Measurements from ENCODE around the gene CHD1. TPM values are rescaled to one million over a fixed set of nuclear protein-coding genes. Genes with fewer than 3 reads are reported as not detected.

Gene CHD1
- total RNA-seq, 1 experiment from 2014 or later: 52.5 TPM

DNA sequence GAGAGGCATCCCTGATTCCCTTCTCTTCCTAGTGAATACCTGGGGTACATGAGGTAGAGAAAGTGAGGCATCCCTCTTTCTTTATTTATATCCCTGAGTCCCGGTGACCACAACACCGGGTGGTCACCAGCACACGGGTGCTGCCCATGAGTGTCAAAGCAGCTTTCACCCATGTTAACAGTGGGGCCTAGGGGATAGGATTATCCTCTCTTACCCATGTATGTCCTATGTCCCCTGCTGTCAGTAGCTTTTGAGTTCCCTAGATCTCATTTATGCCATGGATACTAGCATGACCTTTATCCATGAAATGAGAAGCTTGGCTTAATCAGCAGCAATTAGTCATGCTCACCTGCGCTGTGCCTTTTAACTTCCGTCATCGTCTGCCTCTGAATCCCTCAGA is 83.9 kb downstream of the CHD1 start:
- ChIA-PET POLR2A (no interaction called here), CTCF (no interaction called here)
- DNase-seq: no peak
- TF ChIP-seq, protein P1, sequence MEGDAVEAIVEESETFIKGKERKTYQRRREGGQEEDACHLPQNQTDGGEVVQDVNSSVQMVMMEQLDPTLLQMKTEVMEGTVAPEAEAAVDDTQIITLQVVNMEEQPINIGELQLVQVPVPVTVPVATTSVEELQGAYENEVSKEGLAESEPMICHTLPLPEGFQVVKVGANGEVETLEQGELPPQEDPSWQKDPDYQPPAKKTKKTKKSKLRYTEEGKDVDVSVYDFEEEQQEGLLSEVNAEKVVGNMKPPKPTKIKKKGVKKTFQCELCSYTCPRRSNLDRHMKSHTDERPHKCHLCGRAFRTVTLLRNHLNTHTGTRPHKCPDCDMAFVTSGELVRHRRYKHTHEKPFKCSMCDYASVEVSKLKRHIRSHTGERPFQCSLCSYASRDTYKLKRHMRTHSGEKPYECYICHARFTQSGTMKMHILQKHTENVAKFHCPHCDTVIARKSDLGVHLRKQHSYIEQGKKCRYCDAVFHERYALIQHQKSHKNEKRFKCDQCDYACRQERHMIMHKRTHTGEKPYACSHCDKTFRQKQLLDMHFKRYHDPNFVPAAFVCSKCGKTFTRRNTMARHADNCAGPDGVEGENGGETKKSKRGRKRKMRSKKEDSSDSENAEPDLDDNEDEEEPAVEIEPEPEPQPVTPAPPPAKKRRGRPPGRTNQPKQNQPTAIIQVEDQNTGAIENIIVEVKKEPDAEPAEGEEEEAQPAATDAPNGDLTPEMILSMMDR (IDR thresholded peaks at IDR 0.05; ENCODE audit: insufficient read depth in 1 of 2, low read depth in 1 of 2, low read length in 1 of 2, severe bottlenecking in 1 of 2, unreplicated experiment in 1 of 2): no peak
- Histone ChIP-seq H3K36me3 (ENCODE audit: control insufficient read depth, insufficient read depth, low read length) (no peaks in the 10 kb centered on the region), H3K4me1 (peaks cover 24% of the 10 kb centered on the region), H3K4me3 (ENCODE audit: low read depth, low read length) (no peak overlapping the region), H3K27me3 (replicated peaks; ENCODE audit: control insufficient read depth, insufficient read depth, low read length) (no peaks in the 10 kb centered on the region), H3K9me3 (peaks cover 9% of the 10 kb centered on the region)
- H3K4me3 Mint-ChIP-seq (ENCODE audit: unreplicated experiment): no peak overlapping the region
- no peak overlapping the region for H3K27ac Mint-ChIP-seq (ENCODE audit: unreplicated experiment)
- H3K27me3 Mint-ChIP-seq (ENCODE audit: insufficient read depth, unreplicated experiment): no peaks in the 10 kb centered on the region
- peaks cover 7% of the 10 kb centered on the region for H3K36me3 Mint-ChIP-seq (ENCODE audit: insufficient read depth, unreplicated experiment)
- intact Hi-C loops (cut with micrococcal nuclease; ENCODE audit: unreplicated experiment): no loop called here
- no peaks in the 10 kb centered on the region for H3K9me3 Mint-ChIP-seq (ENCODE audit: unreplicated experiment)
- BruUV-seq (replicated peaks): no TSS peak
- H3K4me1 Mint-ChIP-seq (ENCODE audit: low read depth, unreplicated experiment): peaks cover 17% of the 10 kb centered on the region

DNA sequence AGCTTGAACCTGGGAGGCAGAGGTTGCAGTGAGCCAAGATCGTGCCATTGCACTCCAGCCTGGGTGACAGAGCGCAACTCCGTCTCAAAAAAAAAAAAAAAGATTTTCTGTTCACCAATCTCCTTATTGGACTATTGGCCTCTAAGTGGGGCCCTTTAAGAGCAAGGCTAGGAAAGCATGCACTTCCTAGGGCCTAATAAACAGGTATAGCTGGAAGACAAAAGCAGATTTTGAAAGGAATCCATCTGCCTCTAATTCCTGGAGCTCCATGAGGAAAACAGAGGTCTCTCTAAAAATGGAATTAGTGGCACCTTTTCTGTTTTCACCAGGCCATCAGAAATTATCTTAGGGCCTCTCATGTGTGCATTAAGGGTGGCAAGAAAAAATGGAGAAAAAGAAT is 85.3 kb downstream of the CHD1 start:
- intact Hi-C loops (cut with micrococcal nuclease; ENCODE audit: unreplicated experiment): no loop called here
- no peaks in the 10 kb centered on the region for H3K9me3 Mint-ChIP-seq (ENCODE audit: unreplicated experiment)
- CTCF ChIA-PET: interaction anchor here (0.7 kb wide), 1 partner anchor 750 kb away, joined by 3 read pairs; no protein-coding TSS in a partner anchor

DNA sequence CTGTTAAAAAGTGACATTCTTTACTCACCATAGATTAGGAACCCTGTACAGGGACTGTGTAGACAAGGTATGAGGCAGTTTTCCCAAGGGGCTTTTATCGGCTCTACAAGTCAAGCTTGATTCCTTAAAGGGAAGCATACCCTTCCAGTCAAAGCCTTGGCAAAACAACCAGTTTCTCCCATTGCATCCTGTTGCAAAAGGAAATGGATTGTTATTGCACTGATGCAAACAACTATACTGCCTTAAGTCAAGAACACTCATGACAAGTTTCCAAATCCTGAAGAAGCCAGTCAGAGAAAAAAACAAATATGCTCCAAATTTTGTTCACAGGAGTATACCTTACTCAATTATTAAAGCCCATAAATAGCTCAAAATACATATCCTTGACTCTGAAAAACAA is 87.9 kb downstream of the CHD1 start:
- Histone ChIP-seq H3K27me3 (replicated peaks; ENCODE audit: control insufficient read depth, insufficient read depth, low read length) (no peaks in the 10 kb centered on the region), H3K9me3 (peaks cover 9% of the 10 kb centered on the region), H3K36me3 (ENCODE audit: control insufficient read depth, insufficient read depth, low read length) (no peaks in the 10 kb centered on the region), H3K4me3 (ENCODE audit: low read depth, low read length) (no peak overlapping the region), H3K4me1 (0 out of 2 replicates have a peak, but pooled peaks cover 3% of the 10 kb centered on the region)
- ChIA-PET POLR2A (no interaction called here), CTCF (no interaction called here)
- no peaks in the 10 kb centered on the region for H3K4me1 Mint-ChIP-seq (ENCODE audit: low read depth, unreplicated experiment)
- no peak for DNase-seq
- H3K36me3 Mint-ChIP-seq (ENCODE audit: insufficient read depth, unreplicated experiment): peaks cover under 1% of the 10 kb centered on the region
- H3K27me3 Mint-ChIP-seq (ENCODE audit: insufficient read depth, unreplicated experiment): no peaks in the 10 kb centered on the region
- no peak overlapping the region for H3K4me3 Mint-ChIP-seq (ENCODE audit: unreplicated experiment)
- H3K9me3 Mint-ChIP-seq (ENCODE audit: unreplicated experiment): no peaks in the 10 kb centered on the region
- no peak overlapping the region for H3K27ac Mint-ChIP-seq (ENCODE audit: unreplicated experiment)
- TF ChIP-seq, protein P1 (IDR thresholded peaks at IDR 0.05; ENCODE audit: insufficient read depth in 1 of 2, low read depth in 1 of 2, low read length in 1 of 2, severe bottlenecking in 1 of 2, unreplicated experiment in 1 of 2): no peak
- intact Hi-C loops (cut with micrococcal nuclease; ENCODE audit: unreplicated experiment): no loop called here
- no TSS peak for BruUV-seq (replicated peaks)

More for the DNA sequence above, 85.3 kb downstream of the CHD1 start:
- Histone ChIP-seq H3K27me3 (replicated peaks; ENCODE audit: control insufficient read depth, insufficient read depth, low read length) (no peaks in the 10 kb centered on the region), H3K4me3 (ENCODE audit: low read depth, low read length) (no peak overlapping the region), H3K9me3 (peaks cover 9% of the 10 kb centered on the region), H3K36me3 (ENCODE audit: control insufficient read depth, insufficient read depth, low read length) (no peaks in the 10 kb centered on the region), H3K4me1 (peaks cover 22% of the 10 kb centered on the region)
- TF ChIP-seq, protein P1 (IDR thresholded peaks at IDR 0.05; ENCODE audit: insufficient read depth in 1 of 2, low read depth in 1 of 2, low read length in 1 of 2, severe bottlenecking in 1 of 2, unreplicated experiment in 1 of 2): no peak
- H3K4me3 Mint-ChIP-seq (ENCODE audit: unreplicated experiment): no peak overlapping the region
- peaks cover 7% of the 10 kb centered on the region for H3K36me3 Mint-ChIP-seq (ENCODE audit: insufficient read depth, unreplicated experiment)
- no peaks in the 10 kb centered on the region for H3K27me3 Mint-ChIP-seq (ENCODE audit: insufficient read depth, unreplicated experiment)
- peaks cover 16% of the 10 kb centered on the region for H3K4me1 Mint-ChIP-seq (ENCODE audit: low read depth, unreplicated experiment)
- no peak overlapping the region for H3K27ac Mint-ChIP-seq (ENCODE audit: unreplicated experiment)
- no TSS peak for BruUV-seq (replicated peaks)
- no peak for DNase-seq
- POLR2A ChIA-PET: no interaction called here

All from Caco-2 (cell line).